Glomerular endothelial cell (primary cell): ENCODE data around the gene SULT1B1. TPM values are rescaled to one million over a fixed set of nuclear protein-coding genes. Genes with fewer than 3 reads are reported as not detected.
"Not testable (repeated sequence)": the region's sequence is repeated elsewhere in the genome, so short reads cannot be mapped to it uniquely, and the experiment has no call there.

Source experiments
- DNase-seq: peaks from one replicate; pipeline ENCODE4 v3.0.0-alpha.2; 2011; ENCODE audit warnings: low read depth, low spot score; ENCODE audit errors: extremely low read depth
- total RNA-seq: library from RNA; depleted of rRNA; stranded (reverse); fragments of >200 nt; gene quantifications from 2 replicates; pipeline ENCODE4 v1.2.3, GENCODE V29; 2015

The SULT1B1 gene
- 0.24 and 1.1 TPM in 2 replicates for total RNA-seq

- DNase-seq: no peak
These were observed at the start of gene SULT1B1 for GRCh38 chr4:69760455-69760854. TSS of gene SULT1B1 (minus strand) at chr4:69760620. CDS start at chr4:69755217, 5,403 bp downstream.

GRCh38 chr4:69800599-69800998 is 40.2 kb upstream of the SULT1B1 start:
- peak; percentile 91 for DNase-seq

- no peak for DNase-seq
These were observed 38.9 kb upstream of the SULT1B1 start for GRCh38 chr4:69799337-69799736.

- DNase-seq: no peak
These were observed 33.3 kb upstream of the SULT1B1 start for GRCh38 chr4:69793732-69794131.

- DNase-seq: no peak
These were observed 27.5 kb upstream of the SULT1B1 start for GRCh38 chr4:69787879-69788278.

GRCh38 chr4:69786547-69786946 is 26.1 kb upstream of the SULT1B1 start:
- no peak for DNase-seq

- no peak for DNase-seq
These were observed 24.9 kb upstream of the SULT1B1 start for GRCh38 chr4:69785211-69785831.

GRCh38 chr4:69782651-69783310 is 22.4 kb upstream of the SULT1B1 start:
- DNase-seq: no peak

GRCh38 chr4:69781458-69782418 is 21.3 kb upstream of the SULT1B1 start:
- DNase-seq: no peak

GRCh38 chr4:69780141-69780540 is 19.7 kb upstream of the SULT1B1 start:
- no peak for DNase-seq

GRCh38 chr4:69776696-69777095 is 16.3 kb upstream of the SULT1B1 start:
- DNase-seq: no peak

GRCh38 chr4:69775321-69775867 is 15.0 kb upstream of the SULT1B1 start:
- no peak for DNase-seq

- peak; percentile 90 for DNase-seq
These were observed 13.1 kb upstream of the SULT1B1 start for GRCh38 chr4:69773484-69773883.

GRCh38 chr4:69768554-69768953 is 8.1 kb upstream of the SULT1B1 start:
- DNase-seq: not testable (repeated sequence)

GRCh38 chr4:69765751-69766150 is 5.3 kb upstream of the SULT1B1 start:
- DNase-seq: no peak

GRCh38 chr4:69764311-69764710 is 3.9 kb upstream of the SULT1B1 start:
- DNase-seq: no peak

GRCh38 chr4:69763233-69763632 is 2.8 kb upstream of the SULT1B1 start:
- DNase-seq: no peak

- DNase-seq: no peak
These were observed 1.2 kb downstream of the SULT1B1 start for GRCh38 chr4:69759189-69759604.

- no peak for DNase-seq
These were observed 3.0 kb downstream of the SULT1B1 start for GRCh38 chr4:69757464-69757863.

- DNase-seq: no peak
These were observed 5.4 kb downstream of the SULT1B1 start for GRCh38 chr4:69754926-69755580.

GRCh38 chr4:69753686-69754085 is 6.7 kb downstream of the SULT1B1 start:
- DNase-seq: no peak
